ENCODE measurements around the gene SGIP1.
A peak's percentile ranks its signal among the peaks of the same experiment; 100 is the strongest.

The SGIP1 gene

GRCh38 chr1:66519992-66520391 lies 14.0 kb upstream of the SGIP1 start:
- no peak for DNase-seq
- no peak overlapping the region for H2BK5ac ChIP-seq (ENCODE audit: low read depth, low read length, poor library complexity)
- no peak overlapping the region for H3K23ac ChIP-seq (ENCODE audit: low read length)
- H3K4me2 ChIP-seq (ENCODE audit: low read length), result no peak overlapping the region
- no peak overlapping the region for H2BK12ac ChIP-seq (ENCODE audit: low read length)
- no peak overlapping the region for H3K9ac ChIP-seq (ENCODE audit: low read length)
- no peak overlapping the region for H3K4ac ChIP-seq (ENCODE audit: low read depth, low read length)
- H3K36me3 ChIP-seq (ENCODE audit: control insufficient read depth in 1 of 2, insufficient read depth in 2 of 2, low read length in 2 of 2), result no peaks in the 10 kb centered on the region
- no peak overlapping the region for H3K4me3 ChIP-seq (ENCODE audit: low read depth, low read length)
- WGBS (ENCODE audit: extremely low coverage, insufficient coverage, insufficient read length), result no CpG with 5 or more reads among the region's 3 CpGs
- H3K9me3 ChIP-seq (ENCODE audit: insufficient read depth, low read depth, low read length), result no peaks in the 10 kb centered on the region
- H3K27ac ChIP-seq (ENCODE audit: low read depth, low read length), result no peak overlapping the region
- peaks cover 2% of the 10 kb centered on the region for H3K79me1 ChIP-seq (ENCODE audit: low read length)
- no peak overlapping the region for H3K14ac ChIP-seq (ENCODE audit: low read length)
- no peaks in the 10 kb centered on the region for H3K79me2 ChIP-seq (ENCODE audit: control insufficient read depth, insufficient read depth, low read length, poor library complexity)
- H4K8ac ChIP-seq (ENCODE audit: low read depth, low read length), result no peak overlapping the region
- H2AK5ac ChIP-seq (ENCODE audit: low read length), result no peak overlapping the region
- no peak overlapping the region for H4K12ac ChIP-seq (ENCODE audit: low read depth, low read length)
- no peaks in the 10 kb centered on the region for H3K27me3 ChIP-seq (ENCODE audit: insufficient read depth, low read length)
- H4K91ac ChIP-seq (ENCODE audit: low read depth, low read length), result no peak overlapping the region
- no peak overlapping the region for H3K18ac ChIP-seq (ENCODE audit: low read length)
- no peak overlapping the region for H2BK120ac ChIP-seq (ENCODE audit: insufficient read depth, low read length, poor library complexity)
- H2AFZ ChIP-seq (ENCODE audit: insufficient read depth, low read length, poor library complexity), result no peak overlapping the region
- peaks cover 0 to 3% of the 10 kb centered on the region in 2 experiments for H3K4me1 ChIP-seq (ENCODE audit: control insufficient read depth in 1 of 2, insufficient read depth in 2 of 2, low read length in 2 of 2)

GRCh38 chr1:66520655-66521054 lies 13.3 kb upstream of the SGIP1 start:
- H3K4me1 ChIP-seq (ENCODE audit: control insufficient read depth in 1 of 2, insufficient read depth in 2 of 2, low read length in 2 of 2), result peaks cover 0 to 5% of the 10 kb centered on the region in 2 experiments
- H2AK5ac ChIP-seq (ENCODE audit: low read length), result no peak overlapping the region
- no peak overlapping the region for H3K4ac ChIP-seq (ENCODE audit: low read depth, low read length)
- peaks cover 2% of the 10 kb centered on the region for H3K79me1 ChIP-seq (ENCODE audit: low read length)
- H2AFZ ChIP-seq (ENCODE audit: insufficient read depth, low read length, poor library complexity), result no peak overlapping the region
- no peak overlapping the region for H3K18ac ChIP-seq (ENCODE audit: low read length)
- H3K27me3 ChIP-seq (ENCODE audit: insufficient read depth, low read length), result no peaks in the 10 kb centered on the region
- no peaks in the 10 kb centered on the region for H3K9me3 ChIP-seq (ENCODE audit: insufficient read depth, low read depth, low read length)
- no peak overlapping the region for H2BK5ac ChIP-seq (ENCODE audit: low read depth, low read length, poor library complexity)
- no peak overlapping the region for H3K9ac ChIP-seq (ENCODE audit: low read length)
- H3K14ac ChIP-seq (ENCODE audit: low read length), result no peak overlapping the region
- DNase-seq, result no peak
- H4K8ac ChIP-seq (ENCODE audit: low read depth, low read length), result no peak overlapping the region
- H4K12ac ChIP-seq (ENCODE audit: low read depth, low read length), result no peak overlapping the region
- no peak overlapping the region for H2BK12ac ChIP-seq (ENCODE audit: low read length)
- H3K79me2 ChIP-seq (ENCODE audit: control insufficient read depth, insufficient read depth, low read length, poor library complexity), result no peaks in the 10 kb centered on the region
- no peak overlapping the region for H3K23ac ChIP-seq (ENCODE audit: low read length)
- WGBS (ENCODE audit: extremely low coverage, insufficient coverage, insufficient read length), result no CpG with 5 or more reads among the region's 6 CpGs
- H3K4me2 ChIP-seq (ENCODE audit: low read length), result no peak overlapping the region
- no peak overlapping the region for H3K27ac ChIP-seq (ENCODE audit: low read depth, low read length)
- H2BK120ac ChIP-seq (ENCODE audit: insufficient read depth, low read length, poor library complexity), result no peak overlapping the region
- H3K4me3 ChIP-seq (ENCODE audit: low read depth, low read length), result no peak overlapping the region
- H4K91ac ChIP-seq (ENCODE audit: low read depth, low read length), result no peak overlapping the region
- H3K36me3 ChIP-seq (ENCODE audit: control insufficient read depth in 1 of 2, insufficient read depth in 2 of 2, low read length in 2 of 2), result no peaks in the 10 kb centered on the region

- Histone ChIP-seq H3K4ac (ENCODE audit: low read depth, low read length) (no peak overlapping the region), H4K8ac (ENCODE audit: low read depth, low read length) (no peak overlapping the region)
- no CpG with 5 or more reads among the region's 3 CpGs for WGBS (ENCODE audit: extremely low coverage, insufficient coverage, insufficient read length)
Measured at GRCh38 chr1:66521721-66522365, 12.1 kb upstream of the SGIP1 start.

GRCh38 chr1:66523562-66523961 lies 10.4 kb upstream of the SGIP1 start:
- peaks cover 0 to 5% of the 10 kb centered on the region in 2 experiments for H3K4me1 ChIP-seq (ENCODE audit: control insufficient read depth in 1 of 2, insufficient read depth in 2 of 2, low read length in 2 of 2)
- peak in 1 of 2 donors; percentile 23 for DNase-seq
- H2AK5ac ChIP-seq (ENCODE audit: low read length), result no peak overlapping the region
- no peak overlapping the region for H3K4me3 ChIP-seq (ENCODE audit: low read depth, low read length)
- H3K9me3 ChIP-seq (ENCODE audit: insufficient read depth, low read depth, low read length), result no peaks in the 10 kb centered on the region
- H3K4me2 ChIP-seq (ENCODE audit: low read length), result no peak overlapping the region
- no peak overlapping the region for H2AFZ ChIP-seq (ENCODE audit: insufficient read depth, low read length, poor library complexity)
- no peak overlapping the region for H3K14ac ChIP-seq (ENCODE audit: low read length)
- no peak overlapping the region for H3K23ac ChIP-seq (ENCODE audit: low read length)
- no peaks in the 10 kb centered on the region for H3K27me3 ChIP-seq (ENCODE audit: insufficient read depth, low read length)
- no peak overlapping the region for H4K12ac ChIP-seq (ENCODE audit: low read depth, low read length)
- H3K79me1 ChIP-seq (ENCODE audit: low read length), result peaks cover 2% of the 10 kb centered on the region
- H3K27ac ChIP-seq (ENCODE audit: low read depth, low read length), result no peak overlapping the region
- H2BK5ac ChIP-seq (ENCODE audit: low read depth, low read length, poor library complexity), result no peak overlapping the region
- no peak overlapping the region for H3K18ac ChIP-seq (ENCODE audit: low read length)
- H3K36me3 ChIP-seq (ENCODE audit: control insufficient read depth in 1 of 2, insufficient read depth in 2 of 2, low read length in 2 of 2), result no peaks in the 10 kb centered on the region
- no peak overlapping the region for H4K8ac ChIP-seq (ENCODE audit: low read depth, low read length)
- no peak overlapping the region for H2BK120ac ChIP-seq (ENCODE audit: insufficient read depth, low read length, poor library complexity)
- no peak overlapping the region for H3K9ac ChIP-seq (ENCODE audit: low read length)
- H3K79me2 ChIP-seq (ENCODE audit: control insufficient read depth, insufficient read depth, low read length, poor library complexity), result no peaks in the 10 kb centered on the region
- no peak overlapping the region for H4K91ac ChIP-seq (ENCODE audit: low read depth, low read length)
- no peak overlapping the region for H2BK12ac ChIP-seq (ENCODE audit: low read length)
- H3K4ac ChIP-seq (ENCODE audit: low read depth, low read length), result no peak overlapping the region

More at GRCh38 chr1:66521721-66522365, 12.1 kb upstream of the SGIP1 start:
- H3K9me3 ChIP-seq (ENCODE audit: insufficient read depth, low read depth, low read length), result no peaks in the 10 kb centered on the region
- peaks cover 0 to 5% of the 10 kb centered on the region in 2 experiments for H3K4me1 ChIP-seq (ENCODE audit: control insufficient read depth in 1 of 2, insufficient read depth in 2 of 2, low read length in 2 of 2)
- no peak overlapping the region for H3K4me2 ChIP-seq (ENCODE audit: low read length)
- no peak overlapping the region for H3K27ac ChIP-seq (ENCODE audit: low read depth, low read length)
- H3K36me3 ChIP-seq (ENCODE audit: control insufficient read depth in 1 of 2, insufficient read depth in 2 of 2, low read length in 2 of 2), result no peaks in the 10 kb centered on the region
- H3K23ac ChIP-seq (ENCODE audit: low read length), result no peak overlapping the region
- H3K4me3 ChIP-seq (ENCODE audit: low read depth, low read length), result no peak overlapping the region
- H2BK120ac ChIP-seq (ENCODE audit: insufficient read depth, low read length, poor library complexity), result no peak overlapping the region
- no peak overlapping the region for H2BK12ac ChIP-seq (ENCODE audit: low read length)
- no peaks in the 10 kb centered on the region for H3K27me3 ChIP-seq (ENCODE audit: insufficient read depth, low read length)
- H3K18ac ChIP-seq (ENCODE audit: low read length), result no peak overlapping the region
- H4K91ac ChIP-seq (ENCODE audit: low read depth, low read length), result no peak overlapping the region
- H2AFZ ChIP-seq (ENCODE audit: insufficient read depth, low read length, poor library complexity), result no peak overlapping the region
- H3K79me2 ChIP-seq (ENCODE audit: control insufficient read depth, insufficient read depth, low read length, poor library complexity), result no peaks in the 10 kb centered on the region
- DNase-seq, result peak in 1 of 2 donors; percentile 61
- no peak overlapping the region for H4K12ac ChIP-seq (ENCODE audit: low read depth, low read length)
- peaks cover 2% of the 10 kb centered on the region for H3K79me1 ChIP-seq (ENCODE audit: low read length)
- H3K14ac ChIP-seq (ENCODE audit: low read length), result no peak overlapping the region
- no peak overlapping the region for H2AK5ac ChIP-seq (ENCODE audit: low read length)
- H2BK5ac ChIP-seq (ENCODE audit: low read depth, low read length, poor library complexity), result no peak overlapping the region
- H3K9ac ChIP-seq (ENCODE audit: low read length), result no peak overlapping the region

All from trophoblast cell (in vitro differentiated cells and primary cell).